H9 (cell line): ENCODE data around the gene MYRIP. TPM values are rescaled to one million over a fixed set of nuclear protein-coding genes. Genes with fewer than 3 reads are reported as not detected.

Experiments used
- DNase-seq: peaks from one replicate; pipeline ENCODE4 v3.0.0-alpha.2; 2017
- H2AFZ ChIP-seq: one replicate; pipeline ENCODE4 v1.6.1; 2013; ENCODE audit warnings: mild to moderate bottlenecking, low read length, control low read depth, moderate library complexity
- H2AK5ac ChIP-seq: 2 replicates; pipeline ENCODE4 v1.6.1; 2013; ENCODE audit warnings: low read length, control low read depth, mixed read lengths; ENCODE audit not compliant: insufficient read length
- H2BK120ac ChIP-seq: one replicate; pipeline ENCODE4 v1.6.1; 2013; ENCODE audit warnings: low read depth, mild to moderate bottlenecking, low read length, control low read depth, inconsistent platforms; ENCODE audit not compliant: poor library complexity, severe bottlenecking
- H2BK12ac ChIP-seq: 2 replicates; pipeline ENCODE4 v1.6.1; 2013; ENCODE audit warnings: low read length, control low read depth, mixed read lengths, low read depth; ENCODE audit not compliant: insufficient read length
- H2BK15ac ChIP-seq: 2 replicates; pipeline ENCODE4 v1.6.1; 2013; ENCODE audit warnings: low read depth, low read length, control low read depth
- H2BK20ac ChIP-seq: one replicate; pipeline ENCODE4 v1.6.1; 2013; ENCODE audit warnings: low read depth, mild to moderate bottlenecking, low read length, control low read depth, inconsistent platforms; ENCODE audit not compliant: poor library complexity, severe bottlenecking
- H2BK5ac ChIP-seq: 2 replicates; pipeline ENCODE4 v1.6.1; 2013; ENCODE audit warnings: low read length, control low read depth, mixed read lengths; ENCODE audit not compliant: insufficient read length
- H3K14ac ChIP-seq: 2 replicates; pipeline ENCODE4 v1.6.1; 2013; ENCODE audit warnings: low read length, control low read depth; ENCODE audit not compliant: insufficient read depth
- H3K18ac ChIP-seq: 2 replicates; pipeline ENCODE4 v1.6.1; 2013; ENCODE audit warnings: low read depth, mild to moderate bottlenecking, mixed read lengths, low read length, control low read depth; ENCODE audit not compliant: insufficient read length
- H3K23ac ChIP-seq: 2 replicates; pipeline ENCODE4 v1.6.1; 2013; ENCODE audit warnings: low read length, control low read depth, mixed read lengths, low read depth; ENCODE audit not compliant: insufficient read length
- H3K23me2 ChIP-seq: 2 replicates; pipeline ENCODE4 v1.6.1; 2013; ENCODE audit warnings: low read depth, mild to moderate bottlenecking, mixed read lengths, low read length, control low read depth; ENCODE audit not compliant: insufficient read length, poor library complexity, severe bottlenecking
- H3K27ac ChIP-seq: 2 replicates; pipeline ENCODE4 v1.5.1; 2013; ENCODE audit warnings: low read length, control low read depth, mixed read lengths, low read depth; ENCODE audit not compliant: insufficient read length
- H3K27me3 ChIP-seq: 2 replicates; pipeline ENCODE4 v1.6.1; 2013; ENCODE audit warnings: low read length, control low read depth, inconsistent platforms; ENCODE audit not compliant: insufficient read depth
- H3K4ac ChIP-seq: 2 replicates; pipeline ENCODE4 v1.6.1; 2013; ENCODE audit warnings: low read depth, mild to moderate bottlenecking, control low read depth, inconsistent platforms, low read length, moderate library complexity
- H3K4me1 ChIP-seq: 2 replicates; pipeline ENCODE4 v1.6.1; 2013; ENCODE audit warnings: low read length, control low read depth, inconsistent platforms; ENCODE audit not compliant: insufficient read depth
- H3K4me2 ChIP-seq: 2 replicates; pipeline ENCODE4 v1.6.1; 2013; ENCODE audit warnings: low read length, control low read depth, mixed read lengths; ENCODE audit not compliant: insufficient read length, insufficient read depth
- H3K56ac ChIP-seq: 2 replicates; pipeline ENCODE4 v1.6.1; 2013; ENCODE audit warnings: low read depth, mild to moderate bottlenecking, mixed read lengths, low read length, control low read depth; ENCODE audit not compliant: insufficient read length
- H3K79me1 ChIP-seq: 2 replicates; pipeline ENCODE4 v1.6.1; 2013; ENCODE audit warnings: low read depth, mild to moderate bottlenecking, moderate library complexity, low read length, control low read depth, inconsistent platforms; ENCODE audit not compliant: insufficient read depth, poor library complexity, severe bottlenecking
- H3K79me2 ChIP-seq: 2 replicates; pipeline ENCODE4 v1.6.1; 2013; ENCODE audit warnings: low read length, control low read depth, inconsistent platforms; ENCODE audit not compliant: insufficient read depth
- H3K9ac ChIP-seq: 2 replicates; pipeline ENCODE4 v1.6.1; 2013; ENCODE audit warnings: low read length, control low read depth, mixed read lengths; ENCODE audit not compliant: insufficient read length; ENCODE audit errors: extremely low read depth
- H3K9me3 ChIP-seq: one replicate; pipeline ENCODE4 v1.6.1; 2013; ENCODE audit warnings: low read depth, low read length, inconsistent platforms; ENCODE audit not compliant: control insufficient read depth
- H3T11ph ChIP-seq: one replicate; pipeline ENCODE4 v1.6.1; 2013; ENCODE audit warnings: mild to moderate bottlenecking, low read length, control low read depth, inconsistent platforms
- H4K20me1 ChIP-seq: one replicate; pipeline ENCODE4 v1.6.1; 2013; ENCODE audit not compliant: control insufficient read depth, insufficient read length, insufficient read depth
- H4K5ac ChIP-seq: 2 replicates; pipeline ENCODE4 v1.6.1; 2013; ENCODE audit warnings: low read depth, mild to moderate bottlenecking, mixed read lengths, low read length, control low read depth; ENCODE audit not compliant: insufficient read length
- H4K8ac ChIP-seq: replicated peaks from 2 replicates; pipeline ENCODE4 v1.6.1; 2013; ENCODE audit warnings: low read length, control low read depth, mixed read lengths, low read depth; ENCODE audit not compliant: insufficient read length
- H4K91ac ChIP-seq: 2 replicates; pipeline ENCODE4 v1.6.1; 2013; ENCODE audit warnings: low read depth, mild to moderate bottlenecking, moderate library complexity, mixed read lengths, low read length, control low read depth; ENCODE audit not compliant: insufficient read length
- H3K27ac Mint-ChIP-seq, 3 experiments: 2 replicates in 2 of 3; 3 replicates in 1 of 3; pipeline ENCODE4 v1.8.0; 2020 to 2021; ENCODE audit warnings: mixed read lengths in 3 of 3, mild to moderate bottlenecking in 1 of 3, moderate library complexity in 1 of 3
- H3K27me3 Mint-ChIP-seq: 2 replicates; pipeline ENCODE4 v1.8.0; 2021; ENCODE audit warnings: low read depth, mild to moderate bottlenecking, moderate library complexity, mixed read lengths
- H3K36me3 Mint-ChIP-seq, 3 experiments: 2 replicates in 2 of 3; 3 replicates in 1 of 3; pipeline ENCODE4 v1.8.0; 2020 to 2021; ENCODE audit warnings: low read depth in 3 of 3, mixed read lengths in 3 of 3; ENCODE audit not compliant: insufficient read depth in 1 of 3
- H3K4me1 Mint-ChIP-seq, 2 experiments: 2 replicates each; pipeline ENCODE4 v1.8.0; 2020; ENCODE audit warnings: mixed read lengths in 2 of 2
- H3K4me3 Mint-ChIP-seq, 2 experiments: 2 replicates in 1 of 2; 3 replicates in 1 of 2; pipeline ENCODE4 v1.8.0; 2020 to 2021; ENCODE audit warnings: mild to moderate bottlenecking in 2 of 2, mixed read lengths in 2 of 2, moderate library complexity in 1 of 2
- H3K9me3 Mint-ChIP-seq, 2 experiments: 2 replicates in 1 of 2; 3 replicates in 1 of 2; pipeline ENCODE4 v1.8.0; 2020; ENCODE audit warnings: mild to moderate bottlenecking in 2 of 2, mixed read lengths in 2 of 2, moderate library complexity in 1 of 2
- WGBS: extraction: QIAGEN DNeasy Blood & Tissue Kit; methylation state at CpG from one replicate; pipeline ENCODE4 v1.1.7; 2013; ENCODE audit warnings: missing lambda C conversion rate, low lambda C conversion rate, mixed read lengths; ENCODE audit not compliant: insufficient read length; ENCODE audit errors: extremely low coverage; 5-methylcytosine and 5-hydroxymethylcytosine counted together
- total RNA-seq: library from RNA; stranded (reverse); gene quantifications from 2 replicates; pipeline ENCODE4 v1.2.1, GENCODE V29; 2021
- TF ChIP-seq, protein P1 (sequence below): fragments of 200-600 bp; sonication (generic); conservative IDR thresholded peaks from 3 replicates; pipeline ENCODE4 v1.8.0; 2021; ENCODE audit warnings: antibody characterized with exemption, mild to moderate bottlenecking

The MYRIP gene
- total RNA-seq, 1 experiment from 2014 or later = 1.8 TPM

DNA sequence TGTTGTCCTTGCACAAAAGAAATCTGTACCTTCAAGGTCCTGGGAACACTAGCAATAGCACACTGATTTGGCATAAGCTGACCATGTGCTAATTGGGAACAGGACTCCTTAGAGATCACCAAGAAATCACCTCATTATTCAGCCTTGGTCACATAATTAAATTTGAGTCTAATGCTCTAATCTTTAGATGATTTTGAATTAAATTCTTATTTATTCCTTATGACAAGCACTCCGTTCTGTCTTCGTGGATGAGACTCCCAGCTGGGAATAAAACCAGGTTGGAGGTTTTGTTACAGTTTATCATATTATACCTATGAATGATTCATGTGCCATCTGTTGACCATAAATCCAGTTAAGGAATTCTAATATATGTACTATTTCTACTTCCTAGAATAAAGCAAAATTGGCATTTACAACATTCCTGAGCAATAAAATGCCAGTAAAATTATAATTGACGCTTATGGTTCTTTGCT is 162.2 kb downstream of the MYRIP start:
- no peak overlapping the region for H2AFZ ChIP-seq
- H2BK120ac ChIP-seq = no peak overlapping the region
- H4K8ac ChIP-seq = no peak overlapping the region
- no peak overlapping the region for H3K27ac ChIP-seq
- Mint-ChIP-seq H3K4me1 (no peaks in the 10 kb centered on the region), H3K27ac (no peak overlapping the region), H3K4me3 (no peak overlapping the region), H3K36me3 (no peaks in the 10 kb centered on the region; a peak in 1 of 7 replicates), H3K9me3 (peaks cover 4 to 7% of the 10 kb centered on the region in 2 experiments; a peak in 4 of 5 replicates), H3K27me3 (peaks cover 7% of the 10 kb centered on the region)
- H3K23me2 ChIP-seq = no peaks in the 10 kb centered on the region
- H4K20me1 ChIP-seq = no peaks in the 10 kb centered on the region
- no peak overlapping the region for H2AK5ac ChIP-seq
- no peak overlapping the region for H2BK20ac ChIP-seq
- H3K56ac ChIP-seq = no peak overlapping the region
- no peaks in the 10 kb centered on the region for H3K27me3 ChIP-seq
- no peaks in the 10 kb centered on the region for H3K9me3 ChIP-seq
- no peak overlapping the region for H3K14ac ChIP-seq
- no peaks in the 10 kb centered on the region for H3K4me1 ChIP-seq
- H3K4ac ChIP-seq = no peak overlapping the region
- H3K23ac ChIP-seq = no peak overlapping the region
- no peak overlapping the region for H3K4me2 ChIP-seq
- H3K79me2 ChIP-seq = no peaks in the 10 kb centered on the region
- TF ChIP-seq, protein P1, sequence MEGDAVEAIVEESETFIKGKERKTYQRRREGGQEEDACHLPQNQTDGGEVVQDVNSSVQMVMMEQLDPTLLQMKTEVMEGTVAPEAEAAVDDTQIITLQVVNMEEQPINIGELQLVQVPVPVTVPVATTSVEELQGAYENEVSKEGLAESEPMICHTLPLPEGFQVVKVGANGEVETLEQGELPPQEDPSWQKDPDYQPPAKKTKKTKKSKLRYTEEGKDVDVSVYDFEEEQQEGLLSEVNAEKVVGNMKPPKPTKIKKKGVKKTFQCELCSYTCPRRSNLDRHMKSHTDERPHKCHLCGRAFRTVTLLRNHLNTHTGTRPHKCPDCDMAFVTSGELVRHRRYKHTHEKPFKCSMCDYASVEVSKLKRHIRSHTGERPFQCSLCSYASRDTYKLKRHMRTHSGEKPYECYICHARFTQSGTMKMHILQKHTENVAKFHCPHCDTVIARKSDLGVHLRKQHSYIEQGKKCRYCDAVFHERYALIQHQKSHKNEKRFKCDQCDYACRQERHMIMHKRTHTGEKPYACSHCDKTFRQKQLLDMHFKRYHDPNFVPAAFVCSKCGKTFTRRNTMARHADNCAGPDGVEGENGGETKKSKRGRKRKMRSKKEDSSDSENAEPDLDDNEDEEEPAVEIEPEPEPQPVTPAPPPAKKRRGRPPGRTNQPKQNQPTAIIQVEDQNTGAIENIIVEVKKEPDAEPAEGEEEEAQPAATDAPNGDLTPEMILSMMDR = no peak
- no peak overlapping the region for H4K91ac ChIP-seq
- H3K18ac ChIP-seq = no peak overlapping the region
- H2BK12ac ChIP-seq = no peak overlapping the region
- no peak overlapping the region for H3K9ac ChIP-seq
- H4K5ac ChIP-seq = no peak overlapping the region
- H2BK15ac ChIP-seq = no peak overlapping the region
- no CpG with 5 or more reads among the region's 3 CpGs for WGBS
- no peaks in the 10 kb centered on the region for H3K79me1 ChIP-seq
- no peak for DNase-seq
- no peak overlapping the region for H2BK5ac ChIP-seq
- no peak overlapping the region for H3T11ph ChIP-seq
